ENCODE data around the gene CDC42BPA.

- no peak for TF ChIP-seq GATA2 (IDR thresholded peaks at IDR 0.05; ENCODE audit: low read depth, low read length)
- no peak for TF ChIP-seq GATA3 (IDR thresholded peaks at IDR 0.05; ENCODE audit: low read depth, low read length)
Measured at GRCh38 chr1:227234998-227235405, 83.3 kb downstream of the CDC42BPA start.

All from SH-SY5Y (cell line).